Astrocyte (in vitro differentiated cells and primary cell): Measurements from ENCODE around the gene TMSB10.

Source experiments
- CTCF ChIP-seq: IDR thresholded peaks from 2 replicates; pipeline ENCODE4 v1.5.1; 2011; ENCODE audit warnings: low read depth, mild to moderate bottlenecking, inconsistent platforms, low read length, moderate library complexity; ENCODE audit not compliant: insufficient read depth
- EZH2 ChIP-seq: IDR thresholded peaks from 2 replicates; pipeline ENCODE4 v1.6.1; 2012; ENCODE audit warnings: mild to moderate bottlenecking, low read length, inconsistent platforms; ENCODE audit not compliant: insufficient read depth

- TF ChIP-seq CTCF (no peak), EZH2 (no peak)
These were observed 32.1 kb upstream of the TMSB10 start for GRCh38 chr2:84873350-84873749.
